Measurements from ENCODE around the gene SRRM5. TPM values are rescaled to one million over a fixed set of nuclear protein-coding genes. Genes with fewer than 3 reads are reported as not detected.
"Not testable (repeated sequence)": the region's sequence is repeated elsewhere in the genome, so short reads cannot be mapped to it uniquely, and the experiment has no call there.

SRRM5 gene
- total RNA-seq, 2 experiments from 2014 or later = 0.37 to 0.74 TPM

DNA sequence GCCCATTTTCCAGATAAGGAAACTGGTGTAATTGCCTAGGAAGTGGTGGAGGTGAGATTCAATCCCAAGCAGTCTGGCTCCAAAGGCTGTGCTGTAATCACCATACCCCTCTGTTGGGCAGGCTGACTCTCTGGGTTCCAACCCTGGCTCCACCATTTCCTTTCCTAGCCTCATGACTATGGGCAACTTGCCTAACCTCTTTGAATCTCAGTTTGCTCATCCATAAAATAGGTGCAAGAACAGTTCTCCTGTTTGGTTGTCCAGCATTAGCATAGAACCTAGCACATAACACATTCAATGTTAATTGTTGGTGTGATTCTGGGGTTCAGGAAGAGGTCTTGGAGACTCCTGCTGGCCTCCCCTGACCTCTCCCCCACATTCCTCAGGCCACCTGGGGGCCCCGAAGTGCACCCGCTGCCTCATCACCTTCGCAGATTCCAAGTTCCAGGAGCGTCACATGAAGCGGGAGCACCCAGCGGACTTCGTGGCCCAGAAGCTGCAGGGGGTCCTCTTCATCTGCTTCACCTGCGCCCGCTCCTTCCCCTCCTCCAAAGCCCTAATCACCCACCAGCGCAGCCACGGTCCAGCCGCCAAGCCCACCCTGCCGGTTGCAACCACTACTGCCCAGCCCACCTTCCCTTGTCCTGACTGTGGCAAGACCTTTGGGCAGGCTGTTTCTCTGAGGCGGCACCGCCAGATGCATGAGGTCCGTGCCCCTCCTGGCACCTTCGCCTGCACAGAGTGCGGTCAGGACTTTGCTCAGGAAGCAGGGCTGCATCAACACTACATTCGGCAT lies 13.2 kb upstream of the SRRM5 start:
- no peaks in the 10 kb centered on the region for H3K9me3 Mint-ChIP-seq (ENCODE audit: low read depth)
- H3K27ac Mint-ChIP-seq = peak overlapping the region; percentile 95
- CTCF ChIA-PET = interaction anchor here (5.9 kb wide), 1 partner anchor 43 kb away, joined by 88 read pairs; no protein-coding TSS in a partner anchor
- H3K27me3 Mint-ChIP-seq = no peaks in the 10 kb centered on the region
- peaks cover 22% of the 10 kb centered on the region for H3K4me1 Mint-ChIP-seq
- POLR2A ChIA-PET = no interaction called here
- intact Hi-C loops (cut with DNase I, micrococcal nuclease) = no loop called here
- peak overlapping the region; percentile 87 for H3K4me3 Mint-ChIP-seq
- DNase-seq = no peak
- ATAC-seq = no peak
- H3K36me3 Mint-ChIP-seq (ENCODE audit: low read depth) = peaks cover 18% of the 10 kb centered on the region

DNA sequence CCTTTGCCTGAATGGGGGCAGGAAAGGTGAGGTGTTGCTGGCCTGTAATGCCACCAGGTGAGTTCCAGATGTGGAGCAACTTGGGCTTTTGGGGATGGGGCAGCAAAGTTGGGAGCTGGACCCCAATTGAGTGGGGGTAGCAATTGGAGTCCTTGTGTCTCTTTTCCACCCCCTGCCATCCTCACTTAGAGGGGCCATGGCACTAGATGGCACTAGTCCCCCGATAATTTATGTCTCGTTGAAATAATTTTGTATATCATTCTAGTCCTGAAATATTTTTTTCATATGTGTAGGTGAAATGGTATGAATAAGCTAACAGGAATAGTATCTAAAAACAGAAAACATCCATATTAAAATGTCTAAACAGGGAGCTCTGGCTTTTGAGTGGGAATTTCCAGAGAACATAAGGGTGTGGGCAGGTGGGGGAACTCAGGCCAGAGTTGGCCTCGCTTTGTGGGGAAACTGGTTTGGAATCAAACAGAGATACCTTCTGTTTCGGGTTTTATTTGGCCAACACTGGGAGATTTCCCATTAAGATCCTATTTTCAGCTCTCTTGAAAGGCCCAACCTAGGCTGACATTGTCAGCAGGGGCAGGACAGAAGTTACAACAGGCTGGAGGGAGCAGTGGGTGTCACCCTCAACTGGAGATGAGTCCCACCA lies 12.1 kb upstream of the SRRM5 start:
- Mint-ChIP-seq H3K27me3 (no peaks in the 10 kb centered on the region), H3K27ac (no peak overlapping the region), H3K9me3 (ENCODE audit: low read depth) (no peaks in the 10 kb centered on the region), H3K36me3 (ENCODE audit: low read depth) (peaks cover 15% of the 10 kb centered on the region), H3K4me3 (no peak overlapping the region), H3K4me1 (peaks cover 18% of the 10 kb centered on the region)
- intact Hi-C loops (cut with DNase I, micrococcal nuclease) = no loop called here
- no peak for ATAC-seq
- ChIA-PET POLR2A (interaction anchor here (0.6 kb wide), 2 partner anchors 154 to 340 kb away, joined by 5 to 7 read pairs; no protein-coding TSS in a partner anchor), CTCF (interaction anchor here (0.9 to 1.2 kb wide), 2 partner anchors 45 to 79 kb away, joined by 3 to 6 read pairs; no protein-coding TSS in a partner anchor)
- DNase-seq = no peak

DNA sequence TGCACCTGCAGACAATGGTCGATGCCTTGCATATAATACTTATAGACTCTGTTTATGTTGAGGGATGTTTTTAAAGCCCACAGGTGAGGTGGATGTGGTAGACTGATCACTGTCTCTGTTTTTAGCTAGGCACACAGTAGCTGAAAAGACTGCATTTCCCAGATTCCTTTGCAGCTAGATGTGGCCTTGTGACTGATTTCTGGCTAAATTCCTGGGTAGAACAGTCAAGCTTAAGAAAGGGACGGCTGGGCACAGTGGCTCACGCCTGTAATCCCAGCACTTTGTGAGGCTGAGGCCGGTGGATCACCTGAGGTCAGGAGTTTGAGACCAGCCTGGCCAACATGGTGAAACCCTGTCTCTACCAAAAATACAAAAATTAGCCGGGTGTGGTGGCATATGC lies 11.6 kb upstream of the SRRM5 start:
- H3K4me3 Mint-ChIP-seq; H3K27ac Mint-ChIP-seq; DNase-seq; H3K9me3 Mint-ChIP-seq (ENCODE audit: low read depth); ATAC-seq; intact Hi-C loops (cut with DNase I, micrococcal nuclease); H3K27me3 Mint-ChIP-seq: not testable (repeated sequence)
- ChIA-PET CTCF (interaction anchor here (1.2 kb wide), 1 partner anchor 45 kb away, joined by 6 read pairs; no protein-coding TSS in a partner anchor), POLR2A (interaction anchor here (0.6 kb wide), 1 partner anchor 154 kb away, joined by 7 read pairs; no protein-coding TSS in a partner anchor)
- H3K4me1 Mint-ChIP-seq = peaks cover 18% of the 10 kb centered on the region
- peaks cover 15% of the 10 kb centered on the region for H3K36me3 Mint-ChIP-seq (ENCODE audit: low read depth)

DNA sequence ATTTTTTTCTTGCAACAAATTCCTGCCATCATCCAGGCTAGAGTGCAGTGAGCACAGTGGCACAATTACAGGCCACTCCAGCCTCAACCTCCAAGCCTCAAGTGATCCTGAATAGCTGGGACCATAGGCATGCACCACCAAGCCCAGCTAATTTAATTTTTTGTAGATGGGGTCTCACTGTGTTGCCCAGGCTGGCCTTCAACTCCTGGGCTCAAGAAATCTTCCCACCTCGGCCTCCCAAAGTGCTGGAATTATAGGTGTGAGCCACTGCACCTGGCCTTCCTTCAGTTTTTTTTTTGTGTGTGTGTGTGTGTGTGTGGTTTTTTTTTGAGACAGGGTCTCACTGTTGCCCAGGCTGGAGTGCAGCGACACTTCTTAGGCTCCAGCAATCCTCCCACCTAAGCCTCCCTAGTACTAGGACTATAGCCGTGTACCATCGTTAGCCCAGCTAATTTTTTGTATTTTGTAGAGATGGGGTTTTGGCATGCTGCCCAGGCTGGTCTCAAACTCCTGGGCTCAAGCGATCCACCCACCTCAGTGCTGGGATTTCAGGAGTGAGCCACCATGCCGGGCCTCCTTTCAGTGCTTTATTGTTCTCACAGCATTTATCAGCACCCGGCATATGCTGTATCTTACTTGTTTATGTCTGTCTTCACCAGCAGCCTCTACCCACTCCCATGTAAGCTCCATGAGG lies 5.9 kb upstream of the SRRM5 start:
- intact Hi-C loops (cut with DNase I, micrococcal nuclease) = no loop called here
- CTCF ChIA-PET = interaction anchor here (0.6 to 1.3 kb wide), 3 partner anchors 37 to 52 kb away, joined by 3 to 4 read pairs (median 3); no protein-coding TSS in a partner anchor
- ATAC-seq (no peak), DNase-seq (no peak)
- Mint-ChIP-seq H3K4me1 (no peaks in the 10 kb centered on the region), H3K36me3 (ENCODE audit: low read depth) (no peaks in the 10 kb centered on the region), H3K27ac (peak overlapping the region; percentile 23), H3K4me3 (no peak overlapping the region), H3K9me3 (ENCODE audit: low read depth) (no peaks in the 10 kb centered on the region), H3K27me3 (no peaks in the 10 kb centered on the region)
- POLR2A ChIA-PET = no interaction called here

DNA sequence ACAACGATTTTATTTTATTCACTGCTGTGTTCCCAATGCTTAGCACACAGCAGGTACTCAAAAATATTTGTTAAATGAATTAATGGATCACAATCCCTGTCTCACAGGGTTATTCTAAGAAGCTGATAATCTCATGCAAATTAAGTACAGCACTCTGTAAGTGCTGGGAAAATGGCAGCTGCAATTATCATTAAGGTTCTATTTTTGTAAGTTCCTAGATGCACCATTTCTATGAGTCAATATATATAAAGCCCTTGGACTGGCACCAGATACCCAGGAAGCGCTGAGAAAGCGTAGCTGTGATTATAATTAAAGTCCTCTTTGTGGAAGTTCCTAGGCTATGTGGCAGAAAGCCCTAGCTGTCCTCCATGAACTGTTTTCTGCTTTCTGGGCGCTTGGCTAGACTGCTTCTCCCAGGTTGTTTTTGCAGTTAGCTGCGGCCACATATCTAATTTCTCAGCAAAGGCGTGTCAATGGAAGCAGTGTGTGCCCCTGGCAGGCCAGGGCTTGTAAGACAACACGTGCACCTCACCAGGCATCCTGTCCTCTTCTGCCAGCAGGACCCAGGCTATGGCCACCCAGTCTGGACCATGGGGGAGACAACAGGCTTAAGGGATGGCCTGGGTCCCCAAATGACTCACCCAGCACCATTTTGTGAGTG lies 5.2 kb upstream of the SRRM5 start:
- CTCF ChIA-PET = interaction anchor here (1.0 to 1.3 kb wide), 2 partner anchors 38 to 70 kb away, joined by 3 read pairs; no protein-coding TSS in a partner anchor
- H3K9me3 Mint-ChIP-seq (ENCODE audit: low read depth) = no peaks in the 10 kb centered on the region
- ATAC-seq = no peak
- no peaks in the 10 kb centered on the region for H3K4me1 Mint-ChIP-seq
- intact Hi-C loops (cut with DNase I, micrococcal nuclease) = no loop called here
- DNase-seq = no peak
- no peaks in the 10 kb centered on the region for H3K27me3 Mint-ChIP-seq
- POLR2A ChIA-PET = no interaction called here
- H3K4me3 Mint-ChIP-seq = no peak overlapping the region
- no peak overlapping the region for H3K27ac Mint-ChIP-seq
- H3K36me3 Mint-ChIP-seq (ENCODE audit: low read depth) = no peaks in the 10 kb centered on the region

DNA sequence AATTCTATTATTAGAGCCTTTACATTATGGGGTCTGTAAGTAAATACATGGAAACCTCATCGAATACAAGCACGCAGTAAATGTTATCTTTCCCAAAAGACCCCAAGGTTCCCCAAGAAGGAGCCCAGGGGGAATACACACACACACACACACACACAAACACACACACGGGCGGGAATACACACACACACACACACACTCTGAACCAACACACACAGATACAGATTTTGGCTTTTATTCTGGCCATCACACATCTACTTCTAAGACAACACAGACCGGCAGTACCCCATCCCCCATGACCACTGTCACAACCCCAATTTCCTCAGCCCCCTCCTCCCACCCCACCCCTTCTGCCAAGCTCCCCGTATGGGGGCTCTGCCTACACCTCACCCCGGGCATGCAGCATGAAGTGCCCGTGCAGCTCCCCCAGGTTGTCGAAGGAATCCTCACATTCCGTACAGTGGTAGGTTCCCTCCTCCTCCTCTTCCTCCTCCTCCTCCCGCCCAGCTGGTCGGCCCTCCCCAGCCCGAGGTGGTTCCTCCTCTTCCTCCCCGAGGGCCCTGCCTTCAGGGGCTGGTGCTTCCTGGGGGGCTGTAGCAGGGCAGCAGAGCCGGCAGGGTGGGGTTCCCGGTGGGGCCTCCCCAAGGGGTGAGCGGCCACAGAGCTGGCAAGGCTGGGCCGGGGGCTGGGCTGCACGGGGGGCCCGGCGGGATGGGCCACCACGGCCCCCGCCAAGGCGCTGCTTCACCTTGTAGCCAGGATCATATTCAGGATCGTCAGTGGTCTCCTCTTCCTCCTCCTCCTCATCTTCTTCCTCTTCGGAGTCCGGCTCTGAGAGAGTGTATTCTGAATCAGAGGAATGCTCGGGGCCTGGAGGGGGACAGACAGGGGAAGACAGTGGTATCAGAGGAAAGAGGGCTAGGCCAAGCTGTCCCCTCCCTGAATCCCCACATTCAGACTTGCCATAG lies 4.4 kb upstream of the SRRM5 start:
- no peaks in the 10 kb centered on the region for H3K9me3 Mint-ChIP-seq (ENCODE audit: low read depth)
- no peaks in the 10 kb centered on the region for H3K4me1 Mint-ChIP-seq
- intact Hi-C loops (cut with DNase I, micrococcal nuclease) = no loop called here
- DNase-seq (no peak), ATAC-seq (peak; percentile 12)
- no peak overlapping the region for H3K27ac Mint-ChIP-seq
- H3K27me3 Mint-ChIP-seq = no peaks in the 10 kb centered on the region
- ChIA-PET POLR2A (no interaction called here), CTCF (interaction anchor here (1.0 to 1.3 kb wide), 3 partner anchors 11 to 71 kb away, joined by 3 to 4 read pairs (median 3); partner anchors contain the start of gene ZNF576)
- no peak overlapping the region for H3K4me3 Mint-ChIP-seq
- peaks cover 4% of the 10 kb centered on the region for H3K36me3 Mint-ChIP-seq (ENCODE audit: low read depth)

DNA sequence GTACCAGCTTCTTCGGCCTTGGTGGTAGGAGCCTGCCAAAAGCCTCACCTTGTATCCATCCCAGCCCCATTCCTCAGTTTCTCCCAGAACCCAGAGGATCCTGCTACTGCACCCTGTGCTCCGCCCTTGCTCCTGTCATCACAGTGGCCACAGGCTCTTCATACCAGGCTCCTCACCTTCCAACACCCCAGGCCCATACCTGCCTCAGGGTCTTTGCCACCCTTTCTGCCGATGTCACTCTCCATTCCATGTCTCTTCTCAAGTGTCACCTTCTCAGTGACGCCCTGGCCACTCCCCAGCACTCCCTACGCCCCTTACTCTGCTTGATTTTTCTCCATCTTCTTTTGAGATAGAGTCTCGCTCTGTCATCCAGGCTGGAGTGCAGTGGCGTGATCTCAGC lies 2.0 kb upstream of the SRRM5 start:
- Mint-ChIP-seq H3K9me3 (ENCODE audit: low read depth) (no peaks in the 10 kb centered on the region), H3K4me3 (no peak overlapping the region), H3K27ac (no peak overlapping the region), H3K27me3 (no peaks in the 10 kb centered on the region), H3K36me3 (ENCODE audit: low read depth) (peaks cover 4% of the 10 kb centered on the region), H3K4me1 (no peaks in the 10 kb centered on the region)
- POLR2A ChIA-PET = no interaction called here
- CTCF ChIA-PET = no interaction called here
- ATAC-seq (no peak), DNase-seq (no peak)
- intact Hi-C loops (cut with DNase I, micrococcal nuclease) = no loop called here

DNA sequence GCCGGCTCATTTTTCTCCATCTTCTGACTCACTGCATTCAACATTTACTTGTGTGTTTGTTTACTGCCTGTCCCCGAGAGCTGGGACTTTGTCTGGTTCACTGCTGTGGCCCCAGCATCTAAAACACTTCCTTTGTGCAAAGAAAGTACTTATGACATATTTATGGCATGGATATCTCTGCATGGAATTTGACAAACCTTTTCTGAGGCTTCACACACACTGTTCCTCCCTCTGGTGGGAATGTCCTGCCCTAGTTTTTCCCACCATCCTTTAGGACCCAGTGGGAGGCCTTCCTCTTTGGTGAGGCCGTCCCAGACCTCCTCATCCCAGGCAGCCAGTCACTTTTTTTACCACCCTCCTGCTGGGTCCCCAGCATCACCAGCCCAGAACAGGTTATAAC lies 1.4 kb upstream of the SRRM5 start:
- no peaks in the 10 kb centered on the region for H3K4me1 Mint-ChIP-seq
- H3K27me3 Mint-ChIP-seq = no peaks in the 10 kb centered on the region
- H3K27ac Mint-ChIP-seq = no peak overlapping the region
- no peak for ATAC-seq
- H3K9me3 Mint-ChIP-seq (ENCODE audit: low read depth) = no peaks in the 10 kb centered on the region
- DNase-seq = no peak
- peaks cover 4% of the 10 kb centered on the region for H3K36me3 Mint-ChIP-seq (ENCODE audit: low read depth)
- ChIA-PET POLR2A (no interaction called here), CTCF (no interaction called here)
- intact Hi-C loops (cut with DNase I, micrococcal nuclease) = no loop called here
- H3K4me3 Mint-ChIP-seq = no peak overlapping the region

DNA sequence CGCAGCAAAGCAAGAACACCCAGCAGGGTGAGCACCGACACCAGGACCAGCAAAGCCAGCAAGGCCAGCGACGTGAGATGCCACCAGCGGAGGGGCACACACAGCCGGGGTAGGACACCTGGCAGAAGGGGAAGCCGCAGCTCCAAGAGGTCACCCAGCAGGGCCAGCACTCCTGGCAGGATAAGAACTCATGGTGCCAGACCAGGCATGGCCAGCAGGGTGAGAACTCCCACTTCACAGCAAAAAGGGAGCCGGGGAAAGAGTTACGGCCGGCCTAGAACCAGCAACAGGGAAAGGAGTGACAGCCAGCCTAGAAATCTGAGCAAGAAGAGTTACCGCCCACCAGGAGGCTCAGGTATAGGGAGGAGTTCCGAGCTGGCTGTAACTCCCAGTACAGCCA lies 486 bp downstream of the SRRM5 start:
- POLR2A ChIA-PET = no interaction called here
- no peaks in the 10 kb centered on the region for H3K27me3 Mint-ChIP-seq

DNA sequence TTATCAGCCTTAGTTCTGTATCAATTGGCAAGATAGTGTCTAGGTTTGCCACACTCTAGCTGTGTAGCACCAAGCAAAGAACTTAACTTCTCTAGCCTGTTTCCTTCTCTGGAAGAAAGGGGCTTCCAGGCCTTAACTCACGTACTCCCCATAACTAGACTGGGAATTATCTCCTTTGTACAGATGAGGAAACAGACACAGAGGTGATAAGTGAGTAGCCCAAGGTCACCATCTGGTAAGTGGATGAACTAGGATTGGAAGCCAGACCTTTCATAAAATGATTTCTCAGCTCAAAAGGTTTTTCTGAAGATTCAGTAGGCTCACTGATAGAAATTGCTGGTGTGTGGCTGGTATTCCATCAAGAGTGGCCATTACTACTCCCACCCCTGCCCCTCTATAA lies 4.4 kb downstream of the SRRM5 start:
- Mint-ChIP-seq H3K27me3 (no peaks in the 10 kb centered on the region), H3K36me3 (ENCODE audit: low read depth) (peaks cover 4% of the 10 kb centered on the region), H3K9me3 (ENCODE audit: low read depth) (no peaks in the 10 kb centered on the region), H3K27ac (no peak overlapping the region), H3K4me3 (no peak overlapping the region), H3K4me1 (peaks cover 10% of the 10 kb centered on the region)
- no peak for ATAC-seq
- no peak for DNase-seq
- POLR2A ChIA-PET = no interaction called here
- CTCF ChIA-PET = interaction anchor here (0.8 kb wide), 1 partner anchor 22 kb away, joined by 5 read pairs; no protein-coding TSS in a partner anchor
- intact Hi-C loops (cut with DNase I, micrococcal nuclease) = no loop called here

More for the DNA sequence above, 486 bp downstream of the SRRM5 start:
- Mint-ChIP-seq H3K9me3 (ENCODE audit: low read depth) (no peaks in the 10 kb centered on the region), H3K27ac (no peak overlapping the region), H3K36me3 (ENCODE audit: low read depth) (peaks cover 4% of the 10 kb centered on the region), H3K4me1 (no peaks in the 10 kb centered on the region), H3K4me3 (no peak overlapping the region)
- intact Hi-C loops (cut with DNase I, micrococcal nuclease) = no loop called here
- CTCF ChIA-PET = interaction anchor here (0.8 kb wide), 1 partner anchor 1112 kb away, joined by 3 read pairs; no protein-coding TSS in a partner anchor
- ATAC-seq (no peak), DNase-seq (no peak)
